HG03460 (cell line): ENCODE data around the gene GALNT9.
"Not testable (repeated sequence)": the region's sequence is repeated elsewhere in the genome, so short reads cannot be mapped to it uniquely, and the experiment has no call there.

Experiments
- ATAC-seq: cut with Tn5 transposase; IDR thresholded peaks from one replicate; pipeline ENCODE4 v1.9.1; 2021; ENCODE audit not compliant: unreplicated experiment

Gene GALNT9

DNA sequence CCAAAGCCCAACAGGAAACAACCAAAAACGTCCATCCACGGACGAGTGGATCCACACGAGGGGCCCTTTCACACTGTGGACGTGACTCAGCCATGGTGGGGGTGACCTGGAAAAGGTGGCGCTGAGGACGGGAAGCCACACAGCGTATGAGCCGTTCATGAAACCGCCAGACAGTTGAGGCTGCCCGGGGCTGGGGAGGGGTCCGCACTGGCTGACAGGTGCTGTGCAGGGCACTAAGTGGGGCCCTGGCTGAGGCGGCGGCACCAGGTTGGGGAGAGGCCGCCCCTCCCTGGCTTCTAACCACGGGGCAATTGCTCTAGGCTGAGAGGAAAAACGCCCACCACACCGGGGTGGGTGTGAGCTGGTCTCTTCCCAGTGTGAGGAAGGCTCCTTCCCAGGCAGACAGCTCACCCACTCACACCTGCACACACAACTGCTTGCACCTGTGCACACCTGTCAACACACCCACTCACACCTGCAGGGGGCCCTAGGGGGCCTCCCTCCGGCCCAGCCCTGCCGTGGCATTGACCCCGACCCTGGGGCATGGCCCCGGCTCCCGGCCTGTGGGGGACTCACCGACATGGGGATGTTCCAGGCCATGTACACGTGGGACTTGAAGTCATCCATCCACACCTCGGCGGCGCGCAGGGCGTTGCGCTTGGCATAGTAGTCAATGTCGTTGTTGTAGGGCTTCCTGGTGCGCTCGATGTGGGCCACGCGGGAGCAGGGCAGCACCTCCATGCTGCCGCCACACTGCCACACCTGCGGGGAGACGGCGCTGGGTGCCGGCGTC lies 126.3 kb downstream of the GALNT9 start:
- ATAC-seq: no peak

DNA sequence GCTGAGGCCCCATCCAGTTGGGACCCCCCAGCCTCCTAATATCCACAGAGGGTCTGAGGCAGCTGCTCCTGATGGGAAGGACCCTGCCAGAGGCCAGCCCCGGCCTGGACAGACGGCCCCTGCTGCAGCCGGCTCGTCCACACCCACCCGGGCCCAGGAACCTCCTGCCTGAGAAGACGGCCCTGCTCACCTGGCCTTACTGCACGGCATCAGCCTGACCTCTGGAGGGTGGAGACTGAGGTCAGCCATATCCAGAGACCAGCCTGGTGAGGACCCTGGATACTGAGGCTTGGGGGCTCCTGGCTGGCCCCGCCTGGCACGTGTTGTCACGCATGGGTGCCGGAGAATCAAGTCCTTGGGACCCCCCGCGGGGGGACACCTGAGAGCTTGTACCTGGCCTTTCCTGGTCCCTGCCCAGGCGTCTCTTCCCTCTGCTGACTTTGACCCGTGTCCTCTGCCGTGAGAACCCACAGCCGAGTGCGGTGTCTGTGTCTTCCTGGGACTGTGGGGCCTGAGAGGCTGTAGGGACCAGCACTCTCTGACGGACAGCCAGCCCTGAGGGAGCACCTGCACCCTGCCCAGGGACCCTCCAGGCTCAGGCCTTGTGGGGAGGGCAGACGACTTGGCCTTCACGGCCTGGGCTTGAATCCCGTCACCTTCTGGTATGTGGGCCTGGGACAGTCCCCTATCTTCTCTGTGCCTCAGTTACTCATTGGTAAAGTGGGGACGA lies 127.8 kb downstream of the GALNT9 start:
- no peak for ATAC-seq

DNA sequence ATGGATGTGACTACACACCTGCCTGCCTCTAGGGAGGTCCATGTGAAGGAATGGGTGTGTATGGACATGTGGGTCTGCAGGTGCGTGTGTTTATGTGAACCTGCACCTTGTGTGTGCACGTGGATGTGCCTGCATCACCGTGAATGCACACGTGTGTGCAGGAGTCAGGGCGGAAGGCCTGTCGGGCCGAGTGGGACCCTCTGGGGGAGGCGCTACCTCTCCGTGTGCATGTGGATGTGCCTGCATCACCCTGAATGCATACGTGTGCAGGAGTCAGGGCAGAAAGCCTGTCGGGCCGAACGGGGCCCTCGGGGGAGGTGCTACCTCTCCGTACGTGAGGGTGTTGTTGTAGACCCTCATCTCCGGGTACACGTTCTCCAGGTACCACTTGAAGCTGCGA lies 128.6 kb downstream of the GALNT9 start:
- no peak for ATAC-seq

DNA sequence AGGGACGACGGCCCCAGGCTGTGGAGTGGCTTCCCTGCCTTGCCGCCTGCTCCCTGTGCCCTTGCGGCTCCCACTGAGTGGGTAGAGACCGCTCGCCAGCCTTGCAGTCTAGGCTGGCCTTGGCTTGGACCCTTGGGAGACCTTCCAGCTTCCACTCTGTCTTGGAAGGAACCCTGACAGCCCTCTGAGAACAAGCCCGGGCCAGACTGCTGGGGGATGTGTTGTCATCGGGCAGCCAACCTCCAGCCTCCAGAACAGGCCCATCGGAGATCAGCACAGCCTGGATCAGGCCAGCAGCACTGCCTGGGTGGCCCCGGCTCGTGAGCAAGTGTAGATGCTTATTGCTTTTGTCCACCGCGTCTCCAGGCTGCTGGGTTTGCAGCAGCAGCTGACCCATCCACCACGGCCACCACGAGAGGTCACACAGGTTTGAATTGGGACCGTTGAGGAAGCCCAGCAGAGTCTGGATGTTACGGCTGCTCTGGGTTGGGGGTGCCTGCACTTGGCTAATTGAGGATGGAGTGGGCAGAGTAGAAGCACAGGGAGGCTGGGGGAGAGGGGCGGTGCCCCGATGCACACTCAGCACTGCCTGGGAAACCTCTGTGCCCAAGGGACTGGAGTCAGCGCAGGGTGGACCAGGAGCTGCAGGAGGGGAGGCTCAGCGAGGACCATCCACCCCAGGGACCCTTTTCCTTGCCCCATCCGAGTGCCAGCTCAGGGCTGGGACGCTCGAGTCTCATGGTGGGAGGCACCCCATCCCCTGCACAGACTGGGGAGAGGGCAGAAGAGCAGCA lies 129.7 kb downstream of the GALNT9 start:
- ATAC-seq: no peak

DNA sequence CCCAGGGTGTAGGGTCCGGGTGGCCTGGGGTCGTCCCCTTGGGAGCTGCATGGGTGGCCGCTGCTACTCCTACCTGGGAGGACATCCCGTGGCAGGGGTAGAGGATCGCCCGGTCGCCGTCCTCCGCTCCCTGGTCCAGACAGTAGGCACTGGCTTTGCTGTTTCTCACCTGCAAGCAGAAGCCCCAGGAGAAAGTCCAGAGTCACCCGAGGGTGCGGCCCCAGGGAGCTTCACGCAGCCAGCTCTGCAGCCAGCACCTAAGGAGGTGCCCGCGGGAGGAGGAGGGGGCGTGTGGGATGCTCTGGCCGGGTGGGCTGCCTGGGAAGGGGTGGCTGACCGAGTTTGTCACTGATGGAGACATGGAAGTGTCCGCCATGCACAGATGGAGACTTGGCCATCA lies 130.3 kb downstream of the GALNT9 start:
- ATAC-seq: no peak

DNA sequence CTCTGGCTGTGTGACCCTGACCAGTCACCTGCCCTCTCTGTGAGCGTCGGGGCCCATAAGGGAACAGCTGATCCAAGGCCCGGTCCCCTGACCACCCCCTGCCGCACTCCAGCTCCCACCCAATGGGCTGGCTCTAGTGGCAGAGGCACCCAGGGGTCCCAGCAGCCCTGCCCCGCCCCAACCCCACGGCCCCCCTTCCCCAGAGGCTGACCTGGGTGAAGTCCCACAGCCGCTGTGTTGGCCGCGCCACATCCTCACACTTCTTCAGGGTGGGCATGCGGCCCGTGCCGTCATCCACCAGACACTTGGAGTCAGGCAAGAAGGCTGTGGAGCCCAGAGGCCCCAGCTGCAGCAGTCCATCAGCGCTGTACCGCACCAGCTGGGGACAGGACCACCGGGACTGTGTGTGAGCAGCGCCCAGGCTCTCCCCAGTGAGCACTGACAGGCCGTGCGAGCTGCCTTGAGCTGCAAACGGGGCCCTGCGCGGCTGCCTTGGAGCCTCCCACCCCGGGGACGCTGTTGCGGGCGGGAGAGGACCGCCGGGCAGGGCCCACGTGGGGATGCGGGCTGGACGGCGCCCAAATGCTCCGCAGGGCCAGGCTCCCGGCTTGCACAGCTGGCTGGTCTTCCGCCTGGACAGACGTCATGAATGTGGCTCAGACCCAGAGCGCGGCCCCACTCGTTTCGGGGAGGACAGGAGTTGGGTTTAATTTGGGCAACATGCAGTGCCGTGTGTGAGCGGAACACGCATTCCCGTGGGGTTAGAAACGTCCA lies 131.6 kb downstream of the GALNT9 start:
- ATAC-seq: no peak

DNA sequence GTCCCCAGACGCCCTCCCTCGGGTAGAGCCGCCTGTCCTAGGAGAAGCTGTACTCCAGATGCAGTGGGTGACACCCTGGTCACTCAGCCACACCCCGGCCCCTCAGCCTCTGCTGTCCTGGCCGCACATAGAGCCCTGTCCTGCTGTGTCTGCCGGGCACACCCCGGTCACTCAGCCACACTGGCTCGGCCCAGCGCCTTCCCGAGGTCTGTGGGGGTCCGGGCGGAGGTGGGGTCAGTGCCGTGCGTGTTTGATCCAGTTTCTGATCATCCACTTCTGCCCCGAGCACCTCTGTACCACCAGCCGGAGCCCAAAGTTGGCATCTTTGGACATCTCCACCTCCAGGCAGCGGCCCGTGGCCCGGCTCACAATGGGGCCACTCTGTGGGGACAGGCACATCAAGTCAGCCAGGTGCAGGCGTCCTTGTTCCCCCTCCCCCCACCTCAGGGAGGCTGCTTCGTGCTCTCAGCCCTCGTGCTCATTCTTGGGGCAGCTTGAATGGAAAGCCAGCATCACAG lies 132.5 kb downstream of the GALNT9 start:
- no peak for ATAC-seq

DNA sequence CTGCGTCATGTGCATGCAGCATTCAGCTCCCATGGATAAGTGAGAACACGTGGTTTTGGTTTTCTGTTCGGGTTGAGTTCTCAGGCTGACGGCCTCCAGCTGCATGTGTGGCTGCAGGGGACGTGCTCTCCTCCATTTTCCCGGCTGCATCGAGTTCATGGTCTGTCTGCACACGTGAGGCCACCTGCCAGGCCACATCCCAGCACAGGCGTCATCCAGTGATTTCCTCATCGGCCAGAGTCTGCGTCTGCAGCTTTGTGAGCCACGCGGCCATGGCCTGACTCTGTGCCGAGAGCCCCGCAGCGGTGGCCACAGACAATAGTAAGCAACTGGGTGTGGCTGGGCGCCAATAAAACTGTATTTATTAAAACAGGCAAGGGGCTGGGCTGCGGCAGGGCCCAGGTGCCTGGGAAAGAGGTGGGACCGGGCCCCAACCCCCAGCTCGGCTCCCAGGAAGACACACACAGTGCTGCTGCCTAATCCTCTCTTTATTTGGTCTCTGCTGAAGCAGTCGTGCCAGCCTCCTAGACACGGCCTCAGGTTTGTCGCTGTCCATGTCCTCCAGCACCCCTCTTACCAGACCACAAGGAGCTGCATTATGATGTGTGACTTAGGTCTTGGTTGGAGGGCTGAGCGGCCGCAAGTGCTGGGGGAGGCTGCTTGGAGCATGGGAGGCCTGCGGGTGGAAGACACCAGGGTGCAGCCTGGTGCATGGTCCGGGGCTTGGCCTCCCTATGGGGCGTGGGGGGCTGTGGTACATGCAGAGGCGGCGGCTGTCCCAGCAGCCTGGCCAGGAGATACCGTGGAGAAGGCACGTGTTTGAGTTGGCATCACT lies 133.1 kb downstream of the GALNT9 start:
- no peak for ATAC-seq

DNA sequence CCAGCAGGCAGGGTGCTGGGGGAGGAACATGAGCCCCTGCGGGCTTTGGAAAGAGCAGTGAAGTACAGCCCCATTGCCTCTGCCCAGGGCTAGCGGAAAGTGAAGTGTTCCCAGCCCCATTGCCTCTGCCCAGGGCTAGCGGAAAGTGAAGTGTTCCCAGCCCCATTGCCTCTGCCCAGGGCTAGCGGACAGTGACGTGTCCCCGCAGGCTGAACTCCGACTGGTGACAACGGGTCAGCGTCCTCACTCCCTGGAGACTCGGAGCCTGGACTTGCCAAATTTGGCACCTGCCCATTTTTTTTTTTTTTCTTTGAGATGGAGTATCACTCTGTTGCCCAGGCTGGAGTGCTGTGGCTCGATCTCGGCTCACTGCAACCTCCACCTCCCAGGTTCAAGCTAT lies 134.1 kb downstream of the GALNT9 start:
- ATAC-seq: not testable (repeated sequence)

DNA sequence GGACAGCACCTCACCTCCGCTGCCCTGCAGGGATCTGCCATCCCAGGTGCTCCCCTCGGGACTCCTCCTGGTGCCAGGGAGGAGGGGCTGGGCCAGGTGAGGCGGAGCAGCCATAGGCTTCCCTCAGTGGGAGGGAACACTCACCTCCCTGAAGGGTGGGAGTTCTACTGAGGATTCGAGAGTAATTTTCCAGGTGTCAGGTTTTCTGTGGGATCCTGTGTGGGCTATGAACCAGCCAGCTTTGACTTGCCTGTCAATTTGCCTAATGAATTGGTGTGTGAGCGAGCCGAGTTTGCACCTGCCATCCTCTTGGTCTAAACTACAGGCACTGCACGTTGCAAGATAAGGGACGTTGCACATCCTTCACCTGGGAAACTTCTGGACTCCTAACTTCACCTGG lies 134.8 kb downstream of the GALNT9 start:
- ATAC-seq: no peak

DNA sequence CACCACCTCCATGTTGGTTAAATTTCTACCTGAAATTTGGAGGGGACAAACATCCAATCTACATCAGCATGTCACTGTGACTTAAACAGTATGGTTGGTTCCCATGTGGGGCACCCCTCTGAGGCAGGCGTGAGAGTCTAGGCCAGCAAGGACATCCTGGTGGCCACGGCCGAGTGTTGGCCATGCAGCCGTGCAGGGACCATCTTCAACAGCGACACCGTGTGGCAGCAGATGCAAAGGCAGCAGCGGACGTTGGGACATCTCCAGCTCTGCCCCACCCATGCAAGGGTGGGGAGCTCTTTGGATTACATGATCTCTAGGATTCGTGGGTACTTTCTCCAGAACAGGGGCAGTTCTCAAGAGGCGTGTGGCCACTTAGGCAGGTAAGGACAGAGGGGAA lies 135.3 kb downstream of the GALNT9 start:
- no peak for ATAC-seq

DNA sequence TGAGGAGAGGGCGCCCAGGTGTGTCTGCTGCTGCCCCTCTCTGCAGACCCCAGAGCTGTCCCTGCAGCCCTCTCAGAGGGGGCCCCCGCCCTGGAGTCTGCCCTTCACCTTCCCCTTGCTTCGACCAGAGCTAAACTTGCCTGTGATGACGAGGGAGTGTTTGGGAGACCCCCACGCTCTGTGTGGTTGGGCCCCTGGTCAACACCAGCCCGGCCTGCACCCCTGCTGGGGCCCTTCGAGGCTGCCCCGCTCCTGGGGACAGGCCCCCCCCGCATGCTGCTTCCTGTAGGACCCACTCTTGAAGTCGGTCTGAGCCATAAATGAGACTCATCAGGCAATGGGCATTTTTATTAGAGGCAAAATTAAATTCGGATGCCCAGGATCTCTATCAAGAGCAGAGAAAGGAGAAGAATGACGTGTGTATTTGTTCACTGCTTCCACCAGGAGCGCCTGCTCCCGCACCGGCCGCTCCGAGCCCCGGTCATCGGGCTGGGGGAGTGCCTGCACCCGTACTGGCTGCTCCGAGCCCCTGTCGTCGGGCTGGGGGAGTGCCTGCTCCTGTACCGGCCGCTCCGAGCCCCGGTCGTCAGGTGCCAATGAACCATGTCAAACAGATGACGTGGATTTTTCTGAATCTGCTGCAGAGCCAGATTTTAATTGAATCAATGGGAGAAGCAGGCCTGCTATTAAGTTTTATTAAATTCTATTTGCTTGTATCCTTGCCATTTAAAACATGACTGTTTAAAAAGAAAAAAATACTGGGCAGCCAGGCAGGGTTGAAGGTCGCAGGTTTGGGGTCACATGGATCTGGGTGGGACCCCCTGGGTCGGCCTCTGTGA lies 137.5 kb downstream of the GALNT9 start:
- ATAC-seq: no peak

DNA sequence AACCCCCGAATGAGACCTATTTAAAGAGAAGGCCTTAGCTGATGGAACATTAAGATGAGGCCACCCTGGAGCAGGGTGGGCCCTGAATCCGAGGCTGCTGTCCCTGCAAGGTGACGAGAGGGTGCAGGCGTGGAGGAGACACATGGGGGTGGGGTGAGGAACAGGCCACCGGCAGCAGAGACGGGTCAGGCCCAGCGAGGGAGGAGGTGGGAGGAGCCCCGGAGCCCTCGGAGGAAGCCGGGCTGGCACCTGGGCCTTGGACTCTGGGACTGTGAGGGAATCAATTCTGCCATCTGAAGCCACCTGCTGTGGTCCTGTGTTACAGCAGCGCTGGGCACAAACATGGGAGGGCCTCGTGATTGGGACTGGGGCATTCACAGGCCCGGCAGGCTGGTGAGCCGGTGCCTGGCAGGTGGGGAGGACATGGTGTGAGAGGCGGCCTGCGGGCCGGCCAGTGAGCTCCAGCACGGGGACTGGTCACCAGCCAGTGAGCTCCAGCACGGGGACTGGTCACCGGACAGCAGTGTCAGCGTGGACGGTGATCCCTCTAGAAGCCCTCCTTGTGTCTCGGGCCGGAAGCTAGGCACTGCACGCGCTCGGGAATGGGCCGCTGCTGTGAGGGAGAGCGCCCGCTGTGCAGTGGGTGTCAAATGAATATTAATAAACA lies 138.4 kb downstream of the GALNT9 start:
- no peak for ATAC-seq

DNA sequence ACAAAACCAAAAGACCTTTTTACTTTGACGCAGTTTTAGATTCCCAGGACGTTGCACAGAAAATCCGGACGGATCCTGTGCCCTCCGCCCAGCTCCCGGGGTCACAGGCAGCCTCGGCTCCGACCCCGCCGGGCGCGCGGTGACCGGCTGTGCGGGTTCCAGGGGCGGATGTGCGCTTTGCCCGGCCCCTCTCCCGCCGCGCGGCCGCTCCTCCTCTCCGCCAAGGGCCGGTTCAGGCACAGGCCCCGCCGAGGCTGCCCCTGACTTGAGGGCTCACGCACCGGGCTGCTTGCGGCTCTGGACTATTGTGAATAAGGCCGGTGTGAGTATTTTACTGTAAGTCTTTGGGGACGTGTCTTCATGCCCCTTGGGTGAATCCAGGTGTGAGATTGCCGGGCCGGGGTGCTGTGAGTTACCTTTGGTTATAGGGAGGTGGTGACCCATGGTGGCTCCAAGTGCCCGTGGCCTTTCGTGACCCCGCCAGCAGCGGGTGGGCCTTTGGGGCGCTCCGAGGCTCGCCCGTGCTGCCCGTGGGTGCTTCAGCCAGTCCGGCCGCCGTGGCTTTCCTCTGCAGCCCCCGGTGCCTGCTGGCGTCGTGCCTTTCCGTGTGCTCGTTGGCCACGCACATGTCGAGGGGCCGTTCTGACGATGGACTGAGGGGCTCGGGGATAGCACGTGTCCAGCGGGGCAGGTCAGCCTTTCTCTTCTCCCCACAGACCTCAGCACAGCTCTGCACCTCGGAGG lies 139.2 kb downstream of the GALNT9 start:
- ATAC-seq: peak; percentile 13

DNA sequence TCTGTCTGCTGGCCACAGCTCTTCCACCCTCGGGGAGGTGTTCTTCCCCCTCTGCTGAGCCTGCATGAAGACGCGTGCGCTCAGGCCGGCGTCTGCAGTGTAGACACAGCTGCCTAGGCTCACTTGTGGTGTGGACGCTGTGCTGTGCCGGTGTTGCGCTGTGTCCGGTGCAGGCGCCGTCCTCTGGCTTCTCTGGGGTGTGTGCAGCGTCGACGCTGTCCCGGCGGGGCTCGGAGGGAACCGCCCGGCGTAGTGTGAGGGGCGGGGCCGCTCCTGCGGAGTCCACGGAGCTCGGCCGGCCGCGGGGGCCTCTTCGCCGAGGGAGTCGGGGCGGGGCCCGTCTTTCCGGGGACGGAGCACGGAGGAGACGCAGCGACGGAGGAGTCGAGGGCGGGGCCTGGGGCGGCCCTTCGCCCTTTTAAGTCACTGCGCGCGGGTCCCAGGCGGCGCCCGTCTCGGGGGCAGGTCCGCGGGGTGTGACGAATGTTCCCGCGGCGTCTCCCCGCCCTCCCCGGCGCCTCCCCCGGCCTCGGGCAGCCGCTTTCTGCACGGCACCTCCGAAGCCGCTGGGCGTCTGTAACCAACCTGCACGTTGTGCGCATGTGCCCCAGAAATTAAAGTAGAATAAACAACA lies 139.9 kb downstream of the GALNT9 start:
- ATAC-seq: peak; percentile 96

DNA sequence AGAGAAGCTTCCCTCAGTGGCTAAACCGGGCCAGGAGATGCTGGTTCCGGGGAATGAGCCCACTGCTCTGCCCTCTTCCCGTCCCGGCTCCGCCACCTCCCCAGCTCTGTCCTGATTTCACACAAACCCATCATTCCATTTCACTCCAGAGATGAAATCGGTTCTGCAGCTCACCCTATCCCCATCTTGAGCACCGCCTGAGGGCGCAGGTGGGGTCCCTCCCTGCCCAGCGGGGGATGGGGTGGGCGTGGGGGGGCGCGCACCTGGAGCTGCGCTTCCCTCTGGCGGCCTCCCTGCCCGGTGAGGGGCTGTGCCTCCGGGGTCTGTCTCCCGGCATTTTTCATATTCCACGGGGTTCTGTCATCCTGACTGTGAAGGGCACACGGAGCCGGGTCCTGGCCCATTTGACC lies 140.5 kb downstream of the GALNT9 start:
- no peak for ATAC-seq

DNA sequence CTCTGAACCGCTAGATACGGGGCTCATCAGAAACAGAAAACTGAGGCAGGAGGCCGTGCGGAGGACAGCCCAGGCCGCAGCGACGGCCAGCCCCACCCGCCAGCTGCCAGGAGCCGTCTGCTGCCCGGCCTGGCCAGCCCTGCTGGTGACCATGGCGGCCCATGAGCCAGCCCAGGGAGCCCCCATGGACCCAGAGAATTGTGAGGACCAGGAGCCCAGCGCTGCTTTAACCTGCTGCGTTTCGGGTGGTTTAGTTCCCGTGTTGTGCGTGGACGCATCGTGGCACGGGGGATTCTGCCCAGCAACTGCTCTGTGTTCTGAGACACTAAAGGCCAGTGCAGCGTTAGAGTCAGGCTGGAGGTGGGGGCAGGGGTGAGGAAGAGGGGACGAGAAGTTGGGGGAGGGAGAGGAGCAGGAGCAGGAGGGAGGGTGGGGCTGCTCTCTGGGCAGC lies 140.9 kb downstream of the GALNT9 start:
- ATAC-seq: no peak
